ENCODE results near the gene OR2L5. TPM values are rescaled to one million over a fixed set of nuclear protein-coding genes. Genes with fewer than 3 reads are reported as not detected.

The OR2L5 gene, protein sequence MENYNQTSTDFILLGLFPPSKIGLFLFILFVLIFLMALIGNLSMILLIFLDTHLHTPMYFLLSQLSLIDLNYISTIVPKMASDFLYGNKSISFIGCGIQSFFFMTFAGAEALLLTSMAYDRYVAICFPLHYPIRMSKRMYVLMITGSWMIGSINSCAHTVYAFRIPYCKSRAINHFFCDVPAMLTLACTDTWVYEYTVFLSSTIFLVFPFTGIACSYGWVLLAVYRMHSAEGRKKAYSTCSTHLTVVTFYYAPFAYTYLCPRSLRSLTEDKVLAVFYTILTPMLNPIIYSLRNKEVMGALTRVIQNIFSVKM
- total RNA-seq (not detected), total RNA-seq (0 to 0.74 (median 0) reads per million in 172 experiments)
- 0.13 TPM for polyA plus RNA-seq (2013, experiment 1 of 2)
- 0.08 TPM for polyA plus RNA-seq (2013, experiment 2 of 2)

DNA sequence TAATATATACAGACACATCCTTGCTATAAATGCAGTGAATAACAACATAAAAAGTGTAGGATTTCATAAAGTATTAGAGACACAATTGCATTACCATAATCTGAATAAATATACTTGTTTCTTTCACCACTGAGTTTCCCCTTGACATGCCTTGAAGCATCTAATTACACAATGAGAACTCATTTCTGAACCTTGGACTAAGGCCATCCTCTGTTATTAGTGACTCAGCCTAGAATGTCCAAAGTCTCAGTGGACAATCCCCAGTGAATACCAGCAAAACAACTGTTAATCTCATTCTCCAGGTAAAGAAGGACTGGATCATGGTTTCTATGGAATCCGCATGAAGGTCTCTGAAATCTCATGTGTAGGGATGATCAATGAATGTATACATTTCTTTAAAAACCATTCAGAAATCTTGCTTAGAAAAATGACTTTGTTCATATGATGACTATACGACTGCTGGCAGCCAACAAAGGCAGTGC lies at the start of gene OR2L5:
Gene OR2L5, plus strand, starts transcription at position 432 of the 482 bp plus-strand sequence. CDS start 8,288 bp downstream, outside the sequence.
- Mint-ChIP-seq H3K36me3 (ENCODE audit: low read depth) (peaks cover 31% of the 10 kb centered on the region), H3K4me3 (no peak within 1 kb of the TSS), H3K9me3 (peaks cover 18% of the 10 kb centered on the region), H3K4me1 (ENCODE audit: low read depth) (no peaks in the 10 kb centered on the region), H3K27ac (no peak within 1 kb of the TSS), H3K27me3 (no peaks in the 10 kb centered on the region)
- ATAC-seq (ENCODE audit: poor library complexity) (no peak), DNase-seq (no peak)
- H3K4me1 ChIP-seq (ENCODE audit: insufficient read depth, low read length), result no peaks in the 10 kb centered on the region
- H3K27ac ChIP-seq (ENCODE audit: low read depth in 1 of 2, low read length in 2 of 2), result no peak within 1 kb of the TSS
- no peaks in the 10 kb centered on the region for H3K36me3 ChIP-seq (ENCODE audit: insufficient read depth, low read length)
- no peaks in the 10 kb centered on the region for H3K27me3 ChIP-seq (ENCODE audit: control insufficient read depth in 1 of 2, insufficient read depth in 2 of 2, low read length in 2 of 2)
- ChIA-PET CTCF (no interaction called here), POLR2A (no interaction called here)
- intact Hi-C loops (cut with DNase I, micrococcal nuclease), result no loop called here
- peaks cover 0 to 21% of the 10 kb centered on the region in 2 experiments for H3K9me3 ChIP-seq (ENCODE audit: control insufficient read depth in 1 of 2, insufficient read depth in 1 of 2, low read length in 2 of 2)
- no peak within 1 kb of the TSS for H3K4me3 ChIP-seq (ENCODE audit: low read length)
- TF ChIP-seq, protein P1, sequence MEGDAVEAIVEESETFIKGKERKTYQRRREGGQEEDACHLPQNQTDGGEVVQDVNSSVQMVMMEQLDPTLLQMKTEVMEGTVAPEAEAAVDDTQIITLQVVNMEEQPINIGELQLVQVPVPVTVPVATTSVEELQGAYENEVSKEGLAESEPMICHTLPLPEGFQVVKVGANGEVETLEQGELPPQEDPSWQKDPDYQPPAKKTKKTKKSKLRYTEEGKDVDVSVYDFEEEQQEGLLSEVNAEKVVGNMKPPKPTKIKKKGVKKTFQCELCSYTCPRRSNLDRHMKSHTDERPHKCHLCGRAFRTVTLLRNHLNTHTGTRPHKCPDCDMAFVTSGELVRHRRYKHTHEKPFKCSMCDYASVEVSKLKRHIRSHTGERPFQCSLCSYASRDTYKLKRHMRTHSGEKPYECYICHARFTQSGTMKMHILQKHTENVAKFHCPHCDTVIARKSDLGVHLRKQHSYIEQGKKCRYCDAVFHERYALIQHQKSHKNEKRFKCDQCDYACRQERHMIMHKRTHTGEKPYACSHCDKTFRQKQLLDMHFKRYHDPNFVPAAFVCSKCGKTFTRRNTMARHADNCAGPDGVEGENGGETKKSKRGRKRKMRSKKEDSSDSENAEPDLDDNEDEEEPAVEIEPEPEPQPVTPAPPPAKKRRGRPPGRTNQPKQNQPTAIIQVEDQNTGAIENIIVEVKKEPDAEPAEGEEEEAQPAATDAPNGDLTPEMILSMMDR (IDR thresholded peaks at IDR 0.05), result no peak

DNA sequence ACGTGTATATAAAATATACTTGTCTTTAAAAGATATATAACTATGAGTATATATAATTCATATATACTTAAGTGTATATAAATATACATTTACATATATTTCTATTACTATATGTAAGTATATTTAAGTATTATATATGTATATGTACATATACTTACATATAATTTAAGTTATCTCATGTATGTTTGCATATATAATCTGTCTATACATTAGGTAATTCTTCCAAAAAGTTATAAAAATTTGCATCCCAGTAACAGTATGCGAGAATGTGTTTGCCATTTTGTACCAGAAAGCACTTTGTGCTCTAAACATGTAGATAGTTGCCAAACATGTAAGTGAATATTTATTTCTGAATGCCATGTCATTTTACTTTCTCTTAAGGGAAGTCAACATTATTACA lies 48.5 kb upstream of the OR2L5 start, which contains the start of gene OR2AK2:
Gene OR2AK2, plus strand, starts transcription at position 301 of the 400 bp plus-strand sequence. CDS start 144 bp downstream, outside the sequence.
- H3K9me3 ChIP-seq (ENCODE audit: control insufficient read depth in 1 of 2, insufficient read depth in 1 of 2, low read length in 2 of 2), result peaks cover 0 to 8% of the 10 kb centered on the region in 2 experiments
- ATAC-seq (ENCODE audit: poor library complexity), result no peak
- H3K27me3 ChIP-seq (ENCODE audit: control insufficient read depth in 1 of 2, insufficient read depth in 2 of 2, low read length in 2 of 2), result no peaks in the 10 kb centered on the region
- no peaks in the 10 kb centered on the region for H3K9me3 Mint-ChIP-seq
- TF ChIP-seq, protein P1 (IDR thresholded peaks at IDR 0.05), result no peak
- no peak within 1 kb of the TSS for H3K4me3 ChIP-seq (ENCODE audit: low read length)
- ChIA-PET CTCF (no interaction called here), POLR2A (no interaction called here)
- DNase-seq, result no peak
- intact Hi-C loops (cut with DNase I, micrococcal nuclease), result no loop called here
- H3K27ac Mint-ChIP-seq, result no peak within 1 kb of the TSS
- no peak within 1 kb of the TSS for H3K4me3 Mint-ChIP-seq
- no peaks in the 10 kb centered on the region for H3K27me3 Mint-ChIP-seq
- no peaks in the 10 kb centered on the region for H3K4me1 Mint-ChIP-seq (ENCODE audit: low read depth)
- H3K27ac ChIP-seq (ENCODE audit: low read depth in 1 of 2, low read length in 2 of 2), result no peak within 1 kb of the TSS
- H3K36me3 Mint-ChIP-seq (ENCODE audit: low read depth), result peaks cover 9% of the 10 kb centered on the region
- H3K36me3 ChIP-seq (ENCODE audit: insufficient read depth, low read length), result no peaks in the 10 kb centered on the region
- no peaks in the 10 kb centered on the region for H3K4me1 ChIP-seq (ENCODE audit: insufficient read depth, low read length)

DNA sequence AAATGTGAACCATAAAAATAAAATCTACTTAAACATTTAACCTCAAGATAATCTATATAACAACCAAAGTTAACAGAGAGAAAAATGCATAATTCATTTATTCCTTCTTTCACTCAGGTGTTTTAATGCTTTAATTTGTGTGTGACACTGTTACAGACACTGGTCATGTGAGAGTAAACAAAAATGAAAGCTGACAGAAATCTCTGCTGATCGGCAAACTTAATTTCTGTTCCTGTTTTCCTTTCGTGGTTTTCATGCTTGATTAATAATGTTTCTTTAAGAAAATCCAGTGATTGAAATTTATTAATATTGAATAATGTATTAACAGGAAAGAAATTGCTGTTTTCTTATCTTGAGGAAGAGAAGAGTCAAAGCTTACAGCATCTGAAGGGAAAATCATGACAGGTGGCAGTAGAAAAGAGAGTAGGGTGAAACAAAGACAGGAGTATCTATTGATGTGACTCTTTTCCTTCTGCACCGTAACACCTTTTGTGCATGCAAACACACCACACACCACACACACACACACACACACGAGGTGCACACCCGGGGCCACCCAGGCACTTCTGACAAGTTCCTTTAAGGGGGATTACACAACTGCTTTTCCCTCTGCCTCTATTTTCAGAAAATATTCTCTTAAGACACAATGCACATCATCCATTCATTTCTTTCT lies 46.8 kb upstream of the OR2L5 start:
- ATAC-seq (ENCODE audit: poor library complexity) (no peak), DNase-seq (no peak)
- ChIA-PET POLR2A (no interaction called here), CTCF (no interaction called here)
- H3K9me3 Mint-ChIP-seq, result no peaks in the 10 kb centered on the region
- Histone ChIP-seq H3K4me3 (ENCODE audit: low read length) (no peak overlapping the region), H3K27me3 (ENCODE audit: control insufficient read depth in 1 of 2, insufficient read depth in 2 of 2, low read length in 2 of 2) (no peaks in the 10 kb centered on the region), H3K36me3 (ENCODE audit: insufficient read depth, low read length) (no peaks in the 10 kb centered on the region), H3K4me1 (ENCODE audit: insufficient read depth, low read length) (no peaks in the 10 kb centered on the region), H3K9me3 (ENCODE audit: control insufficient read depth in 1 of 2, insufficient read depth in 1 of 2, low read length in 2 of 2) (peaks cover 0 to 8% of the 10 kb centered on the region in 2 experiments), H3K27ac (ENCODE audit: low read depth in 1 of 2, low read length in 2 of 2) (no peak overlapping the region)
- H3K36me3 Mint-ChIP-seq (ENCODE audit: low read depth), result peaks cover 15% of the 10 kb centered on the region
- intact Hi-C loops (cut with DNase I, micrococcal nuclease), result no loop called here
- H3K4me1 Mint-ChIP-seq (ENCODE audit: low read depth), result no peaks in the 10 kb centered on the region
- no peaks in the 10 kb centered on the region for H3K27me3 Mint-ChIP-seq
- TF ChIP-seq, protein P1 (IDR thresholded peaks at IDR 0.05), result no peak
- H3K27ac Mint-ChIP-seq, result no peak overlapping the region
- no peak overlapping the region for H3K4me3 Mint-ChIP-seq

Data from CD4-positive, alpha-beta T cell (primary cell).